NCI-H2196 treated with DMSO at 0.1 percent for 48 hours (cell line): ENCODE results near the gene HSD17B11.
"Not testable (repeated sequence)": the region's sequence is repeated elsewhere in the genome, so short reads cannot be mapped to it uniquely, and the experiment has no call there.

ENCODE experiments used
- DNase-seq: peaks from one replicate; lab custom pipeline; 2025; ENCODE audit not compliant: unreplicated experiment; lab: John Stamatoyannopoulos, UW

HSD17B11 gene

GRCh38 chr4:87406462-87406861, 15.5 kb upstream of the HSD17B11 start:
- DNase-seq = no peak

GRCh38 chr4:87405211-87405820, 14.3 kb upstream of the HSD17B11 start:
- DNase-seq = no peak

GRCh38 chr4:87403732-87404131, 12.7 kb upstream of the HSD17B11 start:
- not testable (repeated sequence) for DNase-seq

- no peak for DNase-seq
These were observed 9.0 kb upstream of the HSD17B11 start for GRCh38 chr4:87399954-87400353.

- DNase-seq = no peak
These were observed 8.2 kb upstream of the HSD17B11 start for GRCh38 chr4:87399148-87399547.

GRCh38 chr4:87395851-87396250, 4.9 kb upstream of the HSD17B11 start:
- not testable (repeated sequence) for DNase-seq

DNA sequence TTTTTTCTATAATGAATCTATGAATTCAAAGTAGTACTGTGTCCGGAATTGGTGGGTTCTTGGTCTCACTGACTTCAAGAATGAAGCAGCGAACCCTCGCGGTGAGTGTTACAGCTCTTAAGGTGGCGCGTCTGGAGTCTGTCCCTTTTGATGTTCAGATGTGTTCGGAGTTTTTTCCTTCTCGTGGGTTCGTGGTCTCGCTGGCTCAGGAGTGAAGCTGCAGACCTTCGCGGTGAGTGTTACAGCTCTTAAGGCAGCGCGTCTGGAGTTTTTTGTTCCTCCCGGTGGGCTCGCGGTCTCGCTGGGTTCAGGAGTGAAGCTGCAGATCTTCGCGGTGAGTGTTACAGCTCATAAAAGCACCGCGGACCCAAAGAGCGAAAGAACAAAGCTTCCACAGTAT, 4.1 kb upstream of the HSD17B11 start:
- DNase-seq = not testable (repeated sequence)

GRCh38 chr4:87392183-87392582, 1.2 kb upstream of the HSD17B11 start:
- no peak for DNase-seq

GRCh38 chr4:87391576-87392054, 627 bp upstream of the HSD17B11 start:
- DNase-seq = no peak

DNA sequence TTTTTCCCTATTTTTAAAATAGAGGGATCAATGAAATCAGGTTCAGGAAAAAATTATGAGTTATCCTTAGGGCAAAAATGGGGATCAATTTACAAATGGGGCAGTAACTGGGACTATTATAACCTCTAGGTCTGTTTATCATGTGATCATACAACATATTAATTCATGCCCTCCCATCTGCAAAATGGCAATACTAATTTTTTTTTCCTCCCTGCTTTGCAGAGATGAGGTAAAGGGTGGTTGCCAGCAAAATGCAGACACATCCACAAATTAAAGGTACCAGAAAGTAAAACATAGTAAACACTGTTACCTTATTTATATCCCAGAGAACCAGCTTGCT, 467 bp downstream of the HSD17B11 start:
- DNase-seq = no peak

DNA sequence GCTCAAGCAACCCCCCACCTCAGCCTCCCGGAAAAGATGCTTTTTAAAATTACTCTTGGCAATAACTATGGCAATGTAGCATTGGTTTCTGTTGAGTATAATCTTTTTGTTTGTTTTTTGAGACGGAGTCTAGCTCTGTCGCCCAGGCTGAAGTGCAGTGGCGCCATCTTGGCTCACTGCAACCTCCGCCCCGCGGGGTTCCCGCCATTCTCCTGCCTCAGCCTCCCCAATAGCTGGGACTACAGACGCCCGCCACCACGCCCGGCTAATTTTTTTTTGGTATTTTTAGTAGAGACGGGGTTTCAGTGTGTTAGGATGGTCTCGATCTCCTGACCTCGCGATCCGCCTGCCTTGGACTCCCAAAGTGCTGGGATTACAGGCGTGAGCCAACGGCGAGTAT, 933 bp downstream of the HSD17B11 start:
- not testable (repeated sequence) for DNase-seq

DNA sequence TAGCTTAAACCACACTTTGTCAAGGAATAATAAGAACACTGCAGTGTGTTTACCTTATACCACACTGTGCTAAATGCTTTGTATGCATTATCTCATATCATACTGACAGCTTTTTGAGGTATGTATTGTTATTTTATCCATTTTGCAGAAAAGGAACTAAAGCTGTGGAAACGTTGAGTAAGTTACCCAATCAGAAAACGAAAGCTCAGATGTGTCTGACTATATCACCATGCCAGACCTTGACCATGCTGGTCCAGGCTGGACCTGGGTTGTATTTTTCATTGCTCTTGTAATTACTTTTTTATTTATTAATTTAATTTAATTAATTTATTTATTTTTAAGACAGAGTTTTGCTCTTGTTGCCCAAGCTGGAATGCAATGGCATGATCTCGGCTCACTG, 2.1 kb downstream of the HSD17B11 start:
- DNase-seq = no peak

DNA sequence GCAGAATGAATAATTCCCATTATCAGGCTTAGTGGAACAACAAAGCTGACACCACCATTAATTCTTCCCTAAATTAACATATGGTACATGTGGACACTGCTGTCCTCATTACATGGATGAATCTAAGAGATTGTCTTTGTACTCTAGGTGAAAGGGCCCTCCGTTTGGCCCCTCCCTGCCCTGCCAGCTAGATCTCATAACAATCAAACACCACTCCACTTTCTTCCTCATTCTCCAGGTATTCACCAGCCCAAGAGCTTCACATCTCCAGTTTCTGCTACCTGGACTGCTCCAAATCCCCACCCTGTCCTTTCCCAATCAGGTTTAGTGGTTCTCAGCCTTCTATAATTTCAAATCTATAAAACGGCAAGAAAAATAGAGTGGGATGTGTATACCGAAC, 3.8 kb downstream of the HSD17B11 start:
- no peak for DNase-seq

DNA sequence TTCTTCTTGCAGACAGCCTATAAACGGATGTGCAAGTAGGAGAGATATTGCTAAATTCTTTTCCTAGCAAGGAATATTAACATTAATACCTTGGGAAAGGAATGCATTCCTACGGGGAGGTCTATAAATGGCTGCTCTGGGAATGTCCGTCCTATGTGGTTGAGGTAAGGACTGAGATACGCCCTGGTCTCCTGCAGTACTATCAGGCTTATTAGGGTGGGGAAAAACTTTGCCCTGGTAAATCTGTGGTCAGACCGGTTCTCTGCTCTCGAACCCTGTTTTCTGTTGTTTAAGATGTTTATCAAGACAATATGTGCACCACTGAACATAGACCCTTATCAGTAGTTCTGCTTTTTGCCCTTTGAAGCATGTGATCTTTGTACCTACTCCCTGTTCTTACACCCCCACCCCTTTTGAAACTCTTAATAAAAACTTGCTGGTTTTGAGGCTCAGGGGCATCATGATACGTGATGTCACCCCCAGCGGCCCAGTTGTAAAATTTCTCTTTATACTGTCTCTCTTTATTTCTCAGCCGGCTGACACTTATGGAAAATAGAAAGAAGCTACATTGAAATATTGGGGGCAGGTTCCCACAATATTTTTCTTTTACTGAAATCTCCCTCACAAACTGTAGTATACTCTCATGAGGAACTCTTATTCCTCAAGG, 6.4 kb downstream of the HSD17B11 start:
- DNase-seq = not testable (repeated sequence)

GRCh38 chr4:87382931-87383330, 8.1 kb downstream of the HSD17B11 start:
- DNase-seq = no peak

DNA sequence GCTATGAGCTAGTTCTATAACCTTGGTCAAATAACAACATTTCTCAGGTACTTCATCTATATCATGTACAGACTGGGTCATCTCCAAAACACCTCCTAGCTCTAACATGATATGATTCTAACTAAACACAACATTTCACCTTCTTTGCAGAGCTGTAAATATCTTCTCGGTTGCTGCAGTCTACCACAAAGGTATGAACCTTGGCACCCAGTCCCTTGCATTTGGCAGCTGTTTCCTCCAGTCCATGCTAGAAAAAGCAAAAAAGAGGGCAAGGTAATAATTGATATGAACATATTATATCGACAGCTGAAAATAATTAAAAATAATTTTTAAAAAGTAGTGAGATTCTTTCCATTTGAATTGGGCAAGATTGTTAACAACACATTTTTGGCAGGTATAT, 8.9 kb downstream of the HSD17B11 start:
- DNase-seq = no peak

DNA sequence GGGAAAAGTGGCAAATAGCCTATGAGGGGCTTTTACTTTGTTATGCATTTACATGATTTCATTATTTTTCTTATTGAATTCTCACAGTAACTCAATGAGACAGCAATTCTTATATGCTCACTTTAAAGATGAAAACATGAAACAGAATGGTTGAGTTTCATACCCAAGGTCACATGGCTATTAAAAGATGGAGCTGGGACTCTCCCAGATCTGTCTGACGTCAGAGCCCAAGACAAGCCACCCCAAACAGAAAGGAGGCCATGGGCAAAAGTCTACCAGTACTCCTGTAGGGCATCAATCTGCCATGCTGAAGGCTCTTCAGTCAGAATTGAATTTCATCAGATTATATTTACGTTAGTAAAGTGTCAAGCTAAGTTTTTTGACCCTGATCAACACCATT, 13.2 kb downstream of the HSD17B11 start:
- DNase-seq = no peak

- DNase-seq = no peak
These were observed 15.2 kb downstream of the HSD17B11 start for GRCh38 chr4:87375719-87376291.

GRCh38 chr4:87370068-87370467, 20.9 kb downstream of the HSD17B11 start:
- DNase-seq = no peak

- DNase-seq = no peak
These were observed 24.3 kb downstream of the HSD17B11 start for GRCh38 chr4:87366521-87367162.

GRCh38 chr4:87365348-87365747, 25.6 kb downstream of the HSD17B11 start:
- DNase-seq = no peak

GRCh38 chr4:87363552-87363951, 27.4 kb downstream of the HSD17B11 start:
- no peak for DNase-seq
